ENCODE results near the gene PRDM12. TPM values are rescaled to one million over a fixed set of nuclear protein-coding genes. Genes with fewer than 3 reads are reported as not detected.

The PRDM12 gene
- total RNA-seq, 1 experiment from 2014 or later = not detected

DNA sequence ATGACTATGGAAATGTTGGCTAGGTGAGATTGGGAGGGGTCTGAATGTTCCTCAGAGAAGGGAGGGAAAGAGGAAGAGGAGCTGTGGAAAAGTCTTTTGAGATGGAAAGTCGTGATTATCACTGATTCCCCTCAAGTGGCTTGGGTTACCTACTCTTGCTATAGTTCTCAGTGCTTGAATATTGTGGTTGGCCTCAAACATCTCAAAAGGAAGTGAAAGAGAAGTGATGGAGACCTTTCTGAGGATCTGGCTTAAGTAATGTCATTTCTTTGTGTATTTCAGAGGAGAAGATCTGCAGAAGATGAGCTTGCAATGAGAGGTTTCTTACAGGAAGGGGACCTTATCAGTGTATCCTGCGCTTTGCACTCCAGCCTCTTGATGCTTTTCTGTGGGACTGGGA is 34.7 kb downstream of the PRDM12 start:
- no peaks in the 10 kb centered on the region for H3K23me2 ChIP-seq (ENCODE audit: insufficient read length, low read depth, low read length, poor library complexity, severe bottlenecking)
- no peak overlapping the region for H3T11ph ChIP-seq (ENCODE audit: low read length)
- no peaks in the 10 kb centered on the region for H3K9me3 ChIP-seq (ENCODE audit: control insufficient read depth, low read depth, low read length)
- H3K79me2 ChIP-seq (ENCODE audit: insufficient read depth, low read length) = peaks cover 14% of the 10 kb centered on the region; the same call in 1 of the 2 replicates
- no peak overlapping the region for H2BK20ac ChIP-seq (ENCODE audit: low read depth, low read length, poor library complexity, severe bottlenecking)
- no peaks in the 10 kb centered on the region for H3K27me3 ChIP-seq (ENCODE audit: insufficient read depth, low read length)
- no peak overlapping the region for H2BK120ac ChIP-seq (ENCODE audit: low read depth, low read length, poor library complexity, severe bottlenecking)
- H4K5ac ChIP-seq (ENCODE audit: insufficient read length, low read depth, low read length) = no peak overlapping the region
- H3K27ac ChIP-seq (ENCODE audit: insufficient read length, low read depth, low read length) = no peak overlapping the region
- H3K36me3 Mint-ChIP-seq (ENCODE audit: insufficient read depth in 1 of 3, low read depth in 3 of 3) = peaks cover 71 to 86% (median 76%) of the 10 kb centered on the region in 3 experiments
- no peak for TF ChIP-seq CTCF (conservative IDR thresholded peaks at IDR 0.05)
- no peak overlapping the region for H3K4me3 Mint-ChIP-seq
- no peak for DNase-seq
- no peak overlapping the region for H3K4ac ChIP-seq (ENCODE audit: low read depth, low read length)
- no peak overlapping the region for H3K18ac ChIP-seq (ENCODE audit: insufficient read length, low read depth, low read length)
- no peak overlapping the region for H4K91ac ChIP-seq (ENCODE audit: insufficient read length, low read depth, low read length)
- no peak overlapping the region for H3K23ac ChIP-seq (ENCODE audit: insufficient read length, low read depth, low read length)
- no peak overlapping the region for H3K4me2 ChIP-seq (ENCODE audit: insufficient read depth, insufficient read length, low read length)
- H2AFZ ChIP-seq (ENCODE audit: low read length) = no peak overlapping the region
- no peaks in the 10 kb centered on the region; the same call in 1 of the 2 replicates for H3K4me1 ChIP-seq (ENCODE audit: insufficient read depth, low read length)
- H3K9ac ChIP-seq (ENCODE audit: extremely low read depth, insufficient read length, low read length) = no peak overlapping the region
- H3K14ac ChIP-seq (ENCODE audit: insufficient read depth, low read length) = no peak overlapping the region
- H4K20me1 ChIP-seq (ENCODE audit: control insufficient read depth, insufficient read depth, insufficient read length) = no peaks in the 10 kb centered on the region
- H2BK15ac ChIP-seq (ENCODE audit: low read depth, low read length) = no peak overlapping the region
- no peak overlapping the region for H2AK5ac ChIP-seq (ENCODE audit: insufficient read length, low read length)
- no peak overlapping the region for H3K56ac ChIP-seq (ENCODE audit: insufficient read length, low read depth, low read length)
- H2BK5ac ChIP-seq (ENCODE audit: insufficient read length, low read length) = no peak overlapping the region
- no peak overlapping the region for H4K8ac ChIP-seq (replicated peaks; ENCODE audit: insufficient read length, low read depth, low read length)
- H3K79me1 ChIP-seq (ENCODE audit: insufficient read depth, low read depth, low read length, poor library complexity, severe bottlenecking) = peaks cover 13% of the 10 kb centered on the region
- no peak overlapping the region for H2BK12ac ChIP-seq (ENCODE audit: insufficient read length, low read depth, low read length)
- H3K27me3 Mint-ChIP-seq (ENCODE audit: low read depth) = no peaks in the 10 kb centered on the region
- H3K4me1 Mint-ChIP-seq = peaks cover 13 to 23% of the 10 kb centered on the region in 2 experiments
- no CpG with 5 or more reads among the region's 2 CpGs for WGBS (ENCODE audit: extremely low coverage, insufficient read length, low lambda C conversion rate)
- no peak overlapping the region; a peak in 1 of 7 replicates for H3K27ac Mint-ChIP-seq
- H3K9me3 Mint-ChIP-seq = 0 out of 5 replicates have a peak, but pooled peaks cover 0 to 2% of the 10 kb centered on the region in 2 experiments
